Stimulated activated CD4-positive, alpha-beta T cell treated with anti-CD3 and anti-CD28 coated beads, Interleukin-15, amount 100 ng/mL, for 24 hours (primary cell): ENCODE results near the gene CYFIP1.

Experiments
- DNase-seq: peaks from one replicate; pipeline ENCODE4 v3.0.0-alpha.2; 2020

The CYFIP1 gene

GRCh38 chr15:22915866-22916515 is 64.2 kb downstream of the CYFIP1 start:
- no peak for DNase-seq

GRCh38 chr15:22913646-22914380 is 66.4 kb downstream of the CYFIP1 start:
- no peak for DNase-seq

GRCh38 chr15:22912256-22912655 is 67.9 kb downstream of the CYFIP1 start:
- no peak for DNase-seq

GRCh38 chr15:22911306-22911705 is 68.9 kb downstream of the CYFIP1 start:
- DNase-seq = no peak

GRCh38 chr15:22908830-22909229 is 71.3 kb downstream of the CYFIP1 start:
- DNase-seq = no peak

GRCh38 chr15:22907161-22907950 is 72.8 kb downstream of the CYFIP1 start:
- DNase-seq = no peak

- DNase-seq = no peak
Observed at GRCh38 chr15:22904736-22905135, 75.4 kb downstream of the CYFIP1 start.

- DNase-seq = no peak
Observed at GRCh38 chr15:22903961-22904534, 76.1 kb downstream of the CYFIP1 start.

GRCh38 chr15:22903427-22903826 is 76.7 kb downstream of the CYFIP1 start:
- no peak for DNase-seq

GRCh38 chr15:22902981-22903380 is 77.2 kb downstream of the CYFIP1 start:
- DNase-seq = no peak

GRCh38 chr15:22902578-22902977 is 77.6 kb downstream of the CYFIP1 start:
- DNase-seq = no peak

GRCh38 chr15:22902046-22902445 is 78.1 kb downstream of the CYFIP1 start:
- DNase-seq = no peak

- DNase-seq = peak; percentile 35
Observed at GRCh38 chr15:22895465-22896190, 84.5 kb downstream of the CYFIP1 start.

GRCh38 chr15:22893881-22894280 is 86.3 kb downstream of the CYFIP1 start:
- DNase-seq = no peak

- no peak for DNase-seq
Observed at GRCh38 chr15:22893081-22893480, 87.1 kb downstream of the CYFIP1 start.

GRCh38 chr15:22892333-22892732 is 87.8 kb downstream of the CYFIP1 start:
- no peak for DNase-seq

- no peak for DNase-seq
Observed at GRCh38 chr15:22891426-22892210, 88.5 kb downstream of the CYFIP1 start.

- DNase-seq = no peak
Observed at GRCh38 chr15:22890296-22890695, 89.9 kb downstream of the CYFIP1 start.

GRCh38 chr15:22889146-22889818 is 90.9 kb downstream of the CYFIP1 start:
- DNase-seq = no peak

GRCh38 chr15:22888120-22888859 is 91.9 kb downstream of the CYFIP1 start:
- DNase-seq = no peak
